ENCODE measurements around the gene S100A7A.

- TF ChIP-seq CTCF (IDR thresholded peaks at IDR 0.05) (no peak), POLR2A (IDR thresholded peaks at IDR 0.05) (no peak)
Observed at GRCh38 chr1:153443486-153443885, 27.2 kb downstream of the S100A7A start.

All from body of pancreas (tissue), 4 donors.